CD8-positive, alpha-beta memory T cell (primary cell): ENCODE results near the gene COASY. TPM values are rescaled to one million over a fixed set of nuclear protein-coding genes. Genes with fewer than 3 reads are reported as not detected.

ENCODE experiments used
- CTCF ChIA-PET: fragments of 350-600 bp; sonication (Branson Sonifier 250); formaldehyde crosslinking; loops from one replicate; lab custom pipeline; 2021; ENCODE audit warnings: antibody characterized with exemption; lab: Charles Lee
- POLR2A ChIA-PET: fragments of 350-600 bp; sonication (Branson Sonifier 250); formaldehyde crosslinking; loops from one replicate; lab custom pipeline; 2021; ENCODE audit warnings: antibody characterized with exemption; lab: Charles Lee
- DNase-seq, 5 donors: peaks; one replicate each; pipeline versions ENCODE4 v3.0.0 to v3.0.0-alpha.2; 2020 to 2022; ENCODE audit warnings: mixed read lengths in 1 of 5
- H3K27ac ChIP-seq: one replicate; pipeline ENCODE4 v1.7.0; 2013; ENCODE audit warnings: low read depth, mild to moderate bottlenecking, low read length, moderate library complexity
- H3K27me3 ChIP-seq: 2 replicates; pipeline ENCODE4 v1.7.0; 2013; ENCODE audit warnings: low read length, mild to moderate bottlenecking; ENCODE audit not compliant: insufficient read depth, poor library complexity, severe bottlenecking
- H3K36me3 ChIP-seq: 2 replicates; pipeline ENCODE4 v1.7.0; 2013; ENCODE audit warnings: mild to moderate bottlenecking, low read length, moderate library complexity; ENCODE audit not compliant: insufficient read depth
- H3K4me1 ChIP-seq: 2 replicates; pipeline ENCODE4 v1.7.0; 2013; ENCODE audit warnings: mild to moderate bottlenecking, low read length, moderate library complexity; ENCODE audit not compliant: insufficient read depth
- H3K4me3 ChIP-seq: 2 replicates; pipeline ENCODE4 v1.7.0; 2013; ENCODE audit warnings: mild to moderate bottlenecking, low read length
- H3K9me3 ChIP-seq: 2 replicates; pipeline ENCODE4 v1.7.0; 2013; ENCODE audit warnings: mild to moderate bottlenecking, low read length
- H3K27ac Mint-ChIP-seq, 8 donors: one replicate each; pipeline ENCODE4 v1.8.0; 2020 to 2021; ENCODE audit warnings: mixed read lengths in 8 of 8, mild to moderate bottlenecking in 6 of 8, inconsistent platforms in 3 of 8, moderate library complexity in 3 of 8
- H3K27me3 Mint-ChIP-seq, 2 donors: one replicate each; pipeline ENCODE4 v1.8.0; 2020 to 2021; ENCODE audit warnings: mixed read lengths in 2 of 2, mild to moderate bottlenecking in 1 of 2, moderate library complexity in 1 of 2
- H3K36me3 Mint-ChIP-seq, 3 donors: one replicate each; pipeline ENCODE4 v1.8.0; 2020 to 2021; ENCODE audit warnings: mixed read lengths in 3 of 3, inconsistent platforms in 1 of 3, mild to moderate bottlenecking in 1 of 3
- H3K4me1 Mint-ChIP-seq, 3 donors: one replicate each; pipeline ENCODE4 v1.8.0; 2020 to 2021; ENCODE audit warnings: mixed read lengths in 3 of 3, inconsistent platforms in 1 of 3, mild to moderate bottlenecking in 1 of 3
- H3K4me3 Mint-ChIP-seq, 7 donors: one replicate each; pipeline ENCODE4 v1.8.0; 2020 to 2021; ENCODE audit warnings: mixed read lengths in 7 of 7, mild to moderate bottlenecking in 6 of 7, moderate library complexity in 4 of 7, inconsistent platforms in 2 of 7
- H3K9me3 Mint-ChIP-seq, 5 donors: one replicate each; pipeline ENCODE4 v1.8.0; 2020 to 2022; ENCODE audit warnings: mixed read lengths in 5 of 5, mild to moderate bottlenecking in 3 of 5, moderate library complexity in 2 of 5, inconsistent platforms in 1 of 5
- polyA plus RNA-seq: library from polyadenylated mRNA; unstranded; fragments of 300-500 nt; fragmentation: Illumina TruSeq; gene quantifications from one replicate; pipeline ENCODE4 v1.2.3, GENCODE V29; 2021
- total RNA-seq, 2 experiments: library from RNA; stranded (reverse); gene quantifications; one replicate each; pipeline ENCODE4 v1.2.3, GENCODE V29; 2021

The COASY gene
- total and polyA plus RNA-seq, 3 experiments from 2014 or later = 65.6 to 107 (median 103) TPM

DNA sequence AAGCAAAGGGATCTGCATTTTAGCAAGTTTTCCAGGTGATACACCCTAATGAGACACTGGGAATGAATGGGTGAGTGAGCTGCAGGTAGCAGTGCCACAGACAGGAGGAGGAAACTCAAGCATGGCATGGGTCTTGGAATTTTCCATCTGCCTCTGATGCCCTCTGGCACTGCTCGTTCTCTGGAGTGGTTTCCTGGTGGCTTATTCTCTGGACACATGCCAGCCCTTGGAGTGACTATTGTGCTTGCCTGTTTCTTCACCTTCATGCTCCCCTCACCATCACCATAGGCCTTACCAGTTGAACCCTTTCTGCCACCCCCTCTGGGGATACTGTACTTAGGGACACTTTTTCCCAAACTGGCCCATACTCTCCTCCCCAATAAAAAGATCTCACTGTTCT is 1.6 kb downstream of the COASY start:
- peaks cover 37 to 53% (median 43%) of the 10 kb centered on the region in 3 donors for H3K4me1 Mint-ChIP-seq
- peaks cover 44% of the 10 kb centered on the region for H3K4me1 ChIP-seq

DNA sequence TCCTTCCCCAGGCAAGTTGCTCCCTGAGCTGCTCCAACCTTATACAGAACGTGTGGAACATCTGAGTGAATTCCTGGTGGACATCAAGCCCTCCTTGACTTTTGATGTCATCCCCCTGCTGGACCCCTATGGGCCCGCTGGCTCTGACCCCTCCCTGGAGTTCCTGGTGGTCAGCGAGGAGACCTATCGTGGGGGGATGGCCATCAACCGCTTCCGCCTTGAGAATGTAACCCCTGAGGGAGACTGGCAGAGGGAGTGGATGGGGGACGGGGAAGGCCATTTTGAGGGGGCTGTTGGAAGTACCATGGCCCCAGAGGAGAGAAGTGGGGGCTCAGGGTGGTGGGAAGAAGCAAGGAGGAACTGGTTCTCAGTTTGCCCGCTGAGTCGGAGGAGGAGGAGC is 2.0 kb downstream of the COASY start:
- H3K27me3 ChIP-seq = no peaks in the 10 kb centered on the region
- CTCF ChIA-PET = interaction anchor here (1.3 to 2.8 kb wide), 4 partner anchors 9 to 31 kb away, joined by 3 to 18 read pairs (median 8); partner anchors contain the start of gene PSMC3IP
- H3K9me3 ChIP-seq = no peaks in the 10 kb centered on the region
- H3K27me3 Mint-ChIP-seq = no peaks in the 10 kb centered on the region
- no peaks in the 10 kb centered on the region for H3K9me3 Mint-ChIP-seq
- peaks cover 38 to 57% (median 47%) of the 10 kb centered on the region in 3 donors for H3K4me1 Mint-ChIP-seq
- no peak overlapping the region for H3K27ac ChIP-seq
- H3K4me3 ChIP-seq = peak overlapping the region; percentile 93
- H3K4me3 Mint-ChIP-seq = peak overlapping the region; percentile 83 to 99 (median 90)
- peaks cover 10% of the 10 kb centered on the region for H3K36me3 ChIP-seq
- peaks cover 0 to 46% (median 5%) of the 10 kb centered on the region in 3 donors for H3K36me3 Mint-ChIP-seq
- peaks cover 48% of the 10 kb centered on the region for H3K4me1 ChIP-seq
- POLR2A ChIA-PET = interaction anchor here (0.9 kb wide), 2 partner anchors 14 to 27 kb away, joined by 3 read pairs; partner anchors contain the start of gene NAGLU
- DNase-seq = no peak
- peak overlapping the region in 6 of 8 donors; percentile 46 to 98 (median 70) for H3K27ac Mint-ChIP-seq

More for the DNA sequence above, 1.6 kb downstream of the COASY start:
- DNase-seq = no peak
- Histone ChIP-seq H3K4me3 (peak overlapping the region; percentile 93), H3K27me3 (no peaks in the 10 kb centered on the region), H3K36me3 (peaks cover 8% of the 10 kb centered on the region), H3K27ac (no peak overlapping the region), H3K9me3 (no peaks in the 10 kb centered on the region)
- POLR2A ChIA-PET = interaction anchor here (0.9 kb wide), 1 partner anchor 27 kb away, joined by 3 read pairs; the partner anchor contains the start of gene NAGLU
- no peaks in the 10 kb centered on the region for H3K27me3 Mint-ChIP-seq
- peaks cover 0 to 42% (median 5%) of the 10 kb centered on the region in 3 donors for H3K36me3 Mint-ChIP-seq
- CTCF ChIA-PET = interaction anchor here (0.6 to 2.8 kb wide), 5 partner anchors 9 to 390 kb away, joined by 3 to 18 read pairs (median 6); partner anchors contain the start of gene PSMC3IP
- H3K9me3 Mint-ChIP-seq = no peaks in the 10 kb centered on the region
- peak overlapping the region; percentile 29 to 98 (median 70) for H3K27ac Mint-ChIP-seq
- H3K4me3 Mint-ChIP-seq = peak overlapping the region; percentile 83 to 99 (median 90)

DNA sequence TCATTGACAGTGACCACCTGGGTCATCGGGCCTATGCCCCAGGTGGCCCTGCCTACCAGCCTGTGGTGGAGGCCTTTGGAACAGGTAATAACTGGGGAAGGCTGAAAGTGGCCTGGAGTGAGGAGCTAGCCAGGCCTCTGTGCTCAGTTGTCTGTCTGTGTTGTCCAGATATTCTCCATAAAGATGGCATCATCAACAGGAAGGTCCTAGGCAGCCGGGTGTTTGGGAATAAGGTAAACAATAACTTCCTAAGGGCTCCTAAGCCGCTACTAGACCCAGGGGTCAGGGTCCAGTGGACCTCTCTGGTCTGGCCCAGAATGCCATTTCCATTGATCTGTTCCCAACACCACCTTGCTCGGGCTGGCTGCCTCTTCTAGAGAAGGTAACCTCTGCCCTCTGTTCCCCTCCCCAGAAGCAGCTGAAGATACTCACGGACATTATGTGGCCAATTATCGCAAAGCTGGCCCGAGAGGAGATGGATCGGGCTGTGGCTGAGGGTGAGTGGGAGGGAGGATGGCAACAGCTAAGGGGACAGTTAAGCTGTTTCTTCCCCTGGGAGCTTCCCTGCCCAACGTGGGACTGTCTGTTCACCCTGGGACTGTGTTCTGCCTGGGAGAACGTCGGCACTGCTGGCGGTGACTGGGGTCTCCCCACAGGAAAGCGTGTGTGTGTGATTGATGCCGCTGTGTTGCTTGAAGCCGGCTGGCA is 3.0 kb downstream of the COASY start:
- ChIA-PET POLR2A (interaction anchor here (0.9 to 1.0 kb wide), 2 partner anchors 13 to 22 kb away, joined by 3 read pairs; no protein-coding TSS in a partner anchor), CTCF (interaction anchor here (1.3 to 2.8 kb wide), 4 partner anchors 10 to 33 kb away, joined by 3 to 18 read pairs (median 8); partner anchors contain the start of gene PSMC3IP)
- Mint-ChIP-seq H3K4me1 (peaks cover 38 to 65% (median 47%) of the 10 kb centered on the region in 3 donors), H3K9me3 (no peaks in the 10 kb centered on the region), H3K4me3 (peak overlapping the region in 6 of 7 donors; percentile 36 to 82 (median 60)), H3K27ac (peak overlapping the region in 5 of 8 donors; percentile 12 to 98 (median 68)), H3K27me3 (no peaks in the 10 kb centered on the region), H3K36me3 (peaks cover 0 to 56% (median 6%) of the 10 kb centered on the region in 3 donors)
- Histone ChIP-seq H3K27me3 (no peaks in the 10 kb centered on the region), H3K4me1 (peaks cover 52% of the 10 kb centered on the region), H3K36me3 (peaks cover 20% of the 10 kb centered on the region), H3K27ac (no peak overlapping the region), H3K9me3 (no peaks in the 10 kb centered on the region), H3K4me3 (no peak overlapping the region)
- no peak for DNase-seq

DNA sequence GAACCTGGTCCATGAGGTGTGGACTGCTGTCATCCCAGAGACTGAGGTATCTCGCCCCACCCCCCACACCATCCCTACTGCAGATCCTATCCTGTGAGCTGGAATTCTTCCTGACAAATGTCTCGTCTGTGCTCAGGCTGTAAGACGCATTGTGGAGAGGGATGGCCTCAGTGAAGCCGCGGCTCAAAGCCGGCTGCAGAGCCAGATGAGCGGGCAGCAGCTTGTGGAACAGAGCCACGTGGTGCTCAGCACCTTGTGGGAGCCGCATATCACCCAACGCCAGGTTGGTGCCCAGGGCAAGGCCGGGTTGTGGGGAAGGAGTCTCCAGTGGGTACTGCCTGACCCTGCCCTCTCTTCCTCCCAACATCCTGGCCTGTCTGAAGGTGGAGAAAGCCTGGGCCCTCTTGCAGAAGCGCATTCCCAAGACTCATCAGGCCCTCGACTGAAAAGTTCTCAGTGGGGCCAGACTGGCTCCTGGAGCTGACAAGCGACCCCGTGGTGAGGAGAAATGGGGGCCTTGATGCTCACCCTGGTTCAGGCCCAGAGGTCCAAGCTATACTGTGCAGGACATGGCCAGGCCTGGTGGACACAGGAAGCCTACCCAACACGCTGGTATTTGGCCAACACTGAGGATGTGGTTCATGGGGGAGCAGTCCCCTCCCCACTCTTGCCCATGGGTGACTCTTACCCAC is 3.7 kb downstream of the COASY start:
- H3K4me1 Mint-ChIP-seq = peaks cover 37 to 62% (median 45%) of the 10 kb centered on the region in 3 donors
- H3K27ac Mint-ChIP-seq = peak overlapping the region in 7 of 8 donors; percentile 81 to 98 (median 95)
- H3K27me3 Mint-ChIP-seq = no peaks in the 10 kb centered on the region
- Histone ChIP-seq H3K36me3 (peaks cover 24% of the 10 kb centered on the region), H3K9me3 (no peaks in the 10 kb centered on the region), H3K27ac (peak overlapping the region; percentile 66), H3K4me1 (peaks cover 52% of the 10 kb centered on the region), H3K4me3 (no peak overlapping the region), H3K27me3 (no peaks in the 10 kb centered on the region)
- DNase-seq = no peak
- POLR2A ChIA-PET = interaction anchor here (1.4 to 2.5 kb wide), 2 partner anchors 11 to 12 kb away, joined by 4 to 12 read pairs; partner anchors contain the start of gene PSMC3IP
- peaks cover 0 to 62% (median 6%) of the 10 kb centered on the region in 3 donors for H3K36me3 Mint-ChIP-seq
- peak overlapping the region in 5 of 7 donors; percentile 36 to 96 (median 94) for H3K4me3 Mint-ChIP-seq
- CTCF ChIA-PET = interaction anchor here (2.4 to 2.9 kb wide), 4 partner anchors 11 to 17 kb away, joined by 6 to 23 read pairs (median 14); partner anchors contain the start of gene PSMC3IP
- no peaks in the 10 kb centered on the region for H3K9me3 Mint-ChIP-seq

DNA sequence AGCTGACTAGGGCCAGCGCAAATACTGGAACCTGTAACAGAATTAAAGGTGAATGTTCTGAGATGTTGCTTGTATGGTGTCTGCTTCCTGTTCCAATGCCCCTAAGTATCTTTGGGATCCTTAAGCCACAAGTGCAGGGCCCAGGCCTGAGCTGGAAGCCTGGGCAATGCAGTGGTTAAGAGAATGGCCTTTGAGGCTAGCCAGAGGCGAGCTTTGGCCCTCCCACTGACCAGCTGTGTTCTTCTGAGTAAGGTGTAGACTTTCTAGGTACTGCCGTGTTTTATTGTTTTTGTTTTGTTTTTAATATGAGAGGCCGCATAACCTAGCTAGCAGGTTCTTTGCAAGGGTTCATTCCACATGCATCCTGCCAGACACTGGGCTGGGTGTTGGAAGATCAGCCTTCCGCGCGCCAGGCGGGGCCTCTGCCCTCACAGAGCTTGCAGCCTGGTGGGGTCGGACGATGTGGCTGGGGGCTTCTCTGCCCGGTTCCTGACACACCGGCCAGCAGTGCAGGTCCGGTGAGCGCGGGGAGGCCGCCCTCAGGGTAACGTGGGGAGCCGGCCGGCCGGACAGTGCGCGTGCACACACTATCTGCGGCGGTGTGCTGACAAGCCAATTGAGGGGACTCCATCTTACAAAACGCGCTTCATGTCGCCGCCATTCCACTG is 4.4 kb downstream of the COASY start:
- Mint-ChIP-seq H3K36me3 (peaks cover 0 to 68% (median 9%) of the 10 kb centered on the region in 3 donors), H3K9me3 (no peaks in the 10 kb centered on the region), H3K4me1 (peaks cover 36 to 60% (median 44%) of the 10 kb centered on the region in 3 donors), H3K27me3 (no peaks in the 10 kb centered on the region), H3K4me3 (peak overlapping the region; percentile 93 to 96 (median 95)), H3K27ac (peak overlapping the region; percentile 88 to 97 (median 94))
- peaks cover 51% of the 10 kb centered on the region for H3K4me1 ChIP-seq
- H3K27ac ChIP-seq = peak overlapping the region; percentile 66
- no peaks in the 10 kb centered on the region for H3K9me3 ChIP-seq
- ChIA-PET POLR2A (interaction anchor here (0.6 to 2.5 kb wide), 3 partner anchors 11 to 124 kb away, joined by 3 to 12 read pairs (median 4); partner anchors contain the start of gene PSMC3IP), CTCF (interaction anchor here (2.9 kb wide), 1 partner anchor 12 kb away, joined by 23 read pairs; the partner anchor contains the start of gene PSMC3IP)
- H3K36me3 ChIP-seq = peaks cover 25% of the 10 kb centered on the region
- no peaks in the 10 kb centered on the region for H3K27me3 ChIP-seq
- no peak for DNase-seq
- H3K4me3 ChIP-seq = peak overlapping the region; percentile 78

DNA sequence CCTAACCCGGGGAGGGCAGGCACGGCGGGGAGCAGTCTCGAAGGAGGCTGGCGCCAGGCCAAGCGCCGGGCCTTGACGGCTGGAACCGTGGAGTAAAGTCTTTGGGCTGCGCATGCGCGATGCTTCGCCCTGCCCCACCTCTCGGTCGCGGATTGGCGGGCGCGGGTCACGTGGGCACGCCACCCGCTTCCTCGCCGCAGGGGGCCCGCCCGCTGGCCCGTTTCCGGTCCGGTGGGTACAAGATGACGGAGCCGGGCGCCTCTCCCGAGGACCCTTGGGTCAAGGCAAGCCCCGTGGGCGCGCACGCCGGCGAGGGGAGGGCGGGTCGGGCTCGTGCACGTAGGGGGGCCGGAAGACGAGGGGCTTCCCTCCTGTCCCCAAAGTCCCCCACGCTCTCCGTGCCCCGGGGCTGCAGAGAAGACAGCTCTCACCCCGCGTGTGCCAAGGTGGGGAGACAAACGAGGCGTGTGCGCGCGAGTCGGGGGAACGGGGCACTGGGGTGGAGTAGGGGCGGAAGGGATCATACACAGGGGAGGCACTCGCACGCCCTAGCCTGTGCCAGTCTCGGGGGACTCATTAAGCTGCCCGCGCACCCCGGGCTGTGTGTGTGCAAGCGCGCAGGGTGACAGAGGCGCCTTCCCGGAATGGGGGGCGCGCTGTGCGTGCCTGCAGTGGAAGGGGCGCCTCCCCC is 5.1 kb downstream of the COASY start, which contains the start of gene MLX:
Gene MLX, plus strand, starts transcription at position 218 of the 691 bp plus-strand sequence. Its CDS starts 25 bp downstream, at position 243.
- ChIA-PET POLR2A (interaction anchor here (0.5 to 2.5 kb wide), 8 partner anchors 11 to 431 kb away, joined by 3 to 12 read pairs (median 3); partner anchors contain the start of genes NAGLU, PSMC3IP and RPL27), CTCF (interaction anchor here (0.6 to 2.9 kb wide), 6 partner anchors 9 to 42 kb away, joined by 3 to 23 read pairs (median 3); partner anchors contain the start of genes PSMC3IP, RETREG3 and TUBG1)
- no peaks in the 10 kb centered on the region for H3K27me3 ChIP-seq
- Mint-ChIP-seq H3K4me3 (peak within 1 kb of the TSS; percentile 93 to 96 (median 95)), H3K27ac (peak within 1 kb of the TSS; percentile 88 to 97 (median 94)), H3K4me1 (peaks cover 31 to 53% (median 37%) of the 10 kb centered on the region in 3 donors), H3K36me3 (peaks cover 0 to 75% (median 13%) of the 10 kb centered on the region in 3 donors), H3K9me3 (no peaks in the 10 kb centered on the region), H3K27me3 (no peaks in the 10 kb centered on the region)
- peaks cover 46% of the 10 kb centered on the region for H3K4me1 ChIP-seq
- H3K9me3 ChIP-seq = no peaks in the 10 kb centered on the region
- peak within 1 kb of the TSS; percentile 66 for H3K27ac ChIP-seq
- peaks cover 32% of the 10 kb centered on the region for H3K36me3 ChIP-seq
- peak within 1 kb of the TSS; percentile 78 for H3K4me3 ChIP-seq
- DNase-seq = peak; percentile 89 to 95 (median 91)
